HG02840 (cell line): ENCODE measurements around the gene GNAZ.
"Not testable (repeated sequence)": the region's sequence is repeated elsewhere in the genome, so short reads cannot be mapped to it uniquely, and the experiment has no call there.

Source experiments
- ATAC-seq: cut with Tn5 transposase; IDR thresholded peaks from one replicate; pipeline ENCODE4 v1.9.1; 2021; ENCODE audit warnings: mild to moderate bottlenecking, moderate library complexity, moderate number of reproducible peaks; ENCODE audit not compliant: unreplicated experiment, low FRiP score

GNAZ gene

GRCh38 chr22:23127788-23128187, 57.5 kb downstream of the GNAZ start:
- no peak for ATAC-seq

GRCh38 chr22:23128269-23129108, 58.2 kb downstream of the GNAZ start:
- no peak for ATAC-seq

GRCh38 chr22:23129149-23129548, 58.8 kb downstream of the GNAZ start:
- ATAC-seq: no peak

- no peak for ATAC-seq
Measured at GRCh38 chr22:23130697-23131096, 60.4 kb downstream of the GNAZ start.

- no peak for ATAC-seq
Measured at GRCh38 chr22:23131931-23132330, 61.6 kb downstream of the GNAZ start.

GRCh38 chr22:23132376-23133091, 62.2 kb downstream of the GNAZ start:
- ATAC-seq: no peak

GRCh38 chr22:23133922-23134321, 63.6 kb downstream of the GNAZ start:
- no peak for ATAC-seq

GRCh38 chr22:23136991-23137390, 66.7 kb downstream of the GNAZ start:
- not testable (repeated sequence) for ATAC-seq

- ATAC-seq: no peak
Measured at GRCh38 chr22:23137468-23137867, 67.1 kb downstream of the GNAZ start.

- ATAC-seq: no peak
Measured at GRCh38 chr22:23137905-23138561, 67.7 kb downstream of the GNAZ start.

- no peak for ATAC-seq
Measured at GRCh38 chr22:23138584-23139435, 68.5 kb downstream of the GNAZ start.

GRCh38 chr22:23140385-23140784, 70.1 kb downstream of the GNAZ start:
- ATAC-seq: no peak

GRCh38 chr22:23142546-23143105, 72.3 kb downstream of the GNAZ start:
- ATAC-seq: no peak

GRCh38 chr22:23143119-23143518, 72.8 kb downstream of the GNAZ start:
- no peak for ATAC-seq

GRCh38 chr22:23144432-23144831, 74.1 kb downstream of the GNAZ start:
- ATAC-seq: no peak

GRCh38 chr22:23144932-23145877, 74.9 kb downstream of the GNAZ start, which contains the start of gene RAB36:
Gene RAB36, plus strand, starts transcription at chr22:23145477. Its CDS starts 1,140 bp downstream, at chr22:23146617.
- no peak for ATAC-seq

GRCh38 chr22:23145878-23146470, 75.7 kb downstream of the GNAZ start:
- ATAC-seq: no peak

- no peak for ATAC-seq
Measured at GRCh38 chr22:23146478-23147205, 76.3 kb downstream of the GNAZ start.
